RPMI7951 (cell line): ENCODE data around the gene CNOT9. TPM values are rescaled to one million over a fixed set of nuclear protein-coding genes. Genes with fewer than 3 reads are reported as not detected.

ENCODE experiments used
- DNase-seq: peaks from one replicate; pipeline ENCODE4 v3.0.0-alpha.2; 2012; ENCODE audit warnings: low read depth
- total RNA-seq: library from RNA; depleted of rRNA; stranded (reverse); fragments of >200 nt; shearing (Covaris generic); gene quantifications from 2 replicates; pipeline ENCODE4 v1.2.3, GENCODE V29; 2014; rRNA removed

The CNOT9 gene
- total RNA-seq, 1 experiment from 2014 or later: 90.0 TPM

- no peak for DNase-seq
Observed at GRCh38 chr2:218644721-218645120, 76.1 kb downstream of the CNOT9 start.

DNA sequence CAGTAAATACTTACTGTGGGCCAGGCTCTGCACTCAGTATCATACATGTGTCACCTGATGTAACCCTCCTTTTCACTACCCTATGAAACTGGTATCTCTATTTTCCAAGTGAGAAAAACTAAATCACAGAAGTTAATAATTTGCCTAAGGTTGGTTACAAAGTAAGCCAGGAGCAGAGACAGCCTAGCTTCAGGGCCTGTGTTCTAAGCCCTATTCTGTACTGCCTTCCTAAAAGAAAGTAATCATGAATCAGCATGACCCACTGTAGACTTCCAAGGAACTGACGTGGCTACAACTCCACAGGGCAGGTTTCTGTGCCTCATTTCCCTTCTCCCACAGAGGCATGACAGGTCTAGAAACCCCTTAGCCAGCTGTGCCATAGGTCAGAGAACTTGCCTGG lies 76.5 kb downstream of the CNOT9 start:
- no peak for DNase-seq

Other genes starting within 250 kb of the CNOT9 start
- gene CATIP, start 212.0 kb upstream of the CNOT9 start, total RNA-seq: not detected in 2 replicates
- gene SLC11A1, start 186.6 kb upstream of the CNOT9 start, total RNA-seq: under 0.01 and 0.10 TPM in 2 replicates
- gene CTDSP1, start 169.0 kb upstream of the CNOT9 start, total RNA-seq: 62.4 and 87.2 TPM in 2 replicates
- gene VIL1, start 149.7 kb upstream of the CNOT9 start, total RNA-seq: not detected in 2 replicates
- gene USP37, start 488 bp upstream of the CNOT9 start, total RNA-seq: 12.0 and 12.3 TPM in 2 replicates
- gene PLCD4, start 39.1 kb downstream of the CNOT9 start, total RNA-seq: 8.5 and 10.2 TPM in 2 replicates
- gene ZNF142, start 90.8 kb downstream of the CNOT9 start, total RNA-seq: 11.3 and 13.6 TPM in 2 replicates
- gene BCS1L, start 90.8 kb downstream of the CNOT9 start, total RNA-seq: 47.0 and 49.8 TPM in 2 replicates
- gene RNF25, start 103.2 kb downstream of the CNOT9 start, total RNA-seq: 37.5 and 45.5 TPM in 2 replicates
- gene STK36, start 103.2 kb downstream of the CNOT9 start, total RNA-seq: 15.6 and 20.7 TPM in 2 replicates
- gene TTLL4, start 142.0 kb downstream of the CNOT9 start, total RNA-seq: 17.5 and 28.7 TPM in 2 replicates
- gene CYP27A1, start 213.3 kb downstream of the CNOT9 start, total RNA-seq: 19.9 and 20.5 TPM in 2 replicates